Liver (tissue), 9 donors: ENCODE data around the gene SAMD8. TPM values are rescaled to one million over a fixed set of nuclear protein-coding genes. Genes with fewer than 3 reads are reported as not detected.
"Not testable (repeated sequence)": the region's sequence is repeated elsewhere in the genome, so short reads cannot be mapped to it uniquely, and the experiment has no call there.

Experiments
- DNase-seq: peaks from one replicate; pipeline ENCODE4 v3.0.0-alpha.2; 2017; ENCODE audit warnings: low spot score
- H3K27ac ChIP-seq, 2 donors: one replicate each; pipeline ENCODE4 v1.7.0; 2013; ENCODE audit warnings: inconsistent platforms in 2 of 2, low read length in 2 of 2, control low read depth in 1 of 2, low read depth in 1 of 2, mild to moderate bottlenecking in 1 of 2
- H3K27me3 ChIP-seq, 4 donors: one replicate each; pipeline versions ENCODE4 v1.6.1 to v1.7.0; 2013; ENCODE audit warnings: low read length in 3 of 4, inconsistent platforms in 1 of 4, mild to moderate bottlenecking in 1 of 4, moderate library complexity in 1 of 4; ENCODE audit not compliant: control insufficient read depth in 4 of 4, insufficient read depth in 4 of 4
- H3K36me3 ChIP-seq, 4 donors: one replicate each; pipeline versions ENCODE4 v1.6.1 to v1.7.0; 2013; ENCODE audit warnings: low read length in 3 of 4, mild to moderate bottlenecking in 3 of 4, low read depth in 1 of 4, moderate library complexity in 1 of 4; ENCODE audit not compliant: control insufficient read depth in 4 of 4, insufficient read depth in 3 of 4
- H3K4me1 ChIP-seq, 4 donors: one replicate each; pipeline versions ENCODE4 v1.6.1 to v1.7.0; 2013; ENCODE audit warnings: low read length in 3 of 4, mild to moderate bottlenecking in 3 of 4, moderate library complexity in 1 of 4; ENCODE audit not compliant: control insufficient read depth in 4 of 4, insufficient read depth in 4 of 4
- H3K4me3 ChIP-seq, 3 donors: one replicate each; pipeline versions ENCODE4 v1.6.1 to v1.7.0; 2013; ENCODE audit warnings: low read length in 3 of 3, control low read depth in 1 of 3, low read depth in 1 of 3, mild to moderate bottlenecking in 1 of 3
- H3K9ac ChIP-seq, 2 donors: one replicate each; pipeline ENCODE4 v1.7.0; 2013; ENCODE audit warnings: low read length in 2 of 2, mild to moderate bottlenecking in 2 of 2, moderate library complexity in 2 of 2, control low read depth in 1 of 2, low read depth in 1 of 2
- H3K9me3 ChIP-seq, 4 donors: one replicate each; pipeline versions ENCODE4 v1.6.1 to v1.7.0; 2013; ENCODE audit warnings: low read length in 3 of 4; ENCODE audit not compliant: control insufficient read depth in 4 of 4
- EGR1 ChIP-seq, 2 donors: IDR thresholded peaks; 2 replicates each; pipeline ENCODE4 v1.6.1; 2016 to 2018; ENCODE audit warnings: antibody characterized with exemption in 2 of 2, low read depth in 2 of 2
- FOXA1 ChIP-seq: IDR thresholded peaks from 2 replicates; pipeline ENCODE4 v1.6.1; 2016; ENCODE audit warnings: antibody characterized with exemption
- FOXA2 ChIP-seq: IDR thresholded peaks from 2 replicates; pipeline ENCODE4 v1.6.1; 2016; ENCODE audit warnings: antibody characterized with exemption
- GABPA ChIP-seq, 2 donors: IDR thresholded peaks in 1 of 2; conservative IDR thresholded peaks in 1 of 2; 2 replicates each; pipeline ENCODE4 v1.6.1; 2016; ENCODE audit warnings: antibody characterized with exemption in 2 of 2, mild to moderate bottlenecking in 1 of 2, moderate library complexity in 1 of 2
- HNF4A ChIP-seq, 2 donors: conservative IDR thresholded peaks; 2 replicates each; pipeline ENCODE4 v1.6.1; 2016; ENCODE audit warnings: antibody characterized with exemption in 2 of 2, mild to moderate bottlenecking in 2 of 2
- HNF4G ChIP-seq: IDR thresholded peaks from 2 replicates; pipeline ENCODE4 v1.6.1; 2016; ENCODE audit warnings: antibody characterized with exemption
- JUND ChIP-seq, 2 donors: IDR thresholded peaks; 2 replicates each; pipeline ENCODE4 v1.6.1; 2016; ENCODE audit warnings: antibody characterized with exemption in 2 of 2
- NR2F2 ChIP-seq: IDR thresholded peaks from 2 replicates; pipeline ENCODE4 v1.6.1; 2016; ENCODE audit warnings: antibody characterized with exemption
- RAD21 ChIP-seq, 2 donors: IDR thresholded peaks; 2 replicates each; pipeline ENCODE4 v1.6.1; 2016; ENCODE audit warnings: antibody characterized with exemption in 2 of 2, mild to moderate bottlenecking in 2 of 2
- RXRA ChIP-seq, 2 donors: IDR thresholded peaks; 2 replicates each; pipeline ENCODE4 v1.6.1; 2017 to 2018; ENCODE audit warnings: antibody characterized with exemption in 2 of 2, mild to moderate bottlenecking in 1 of 2
- SP1 ChIP-seq: IDR thresholded peaks from 2 replicates; pipeline ENCODE4 v1.6.1; 2018; ENCODE audit warnings: antibody characterized with exemption, mild to moderate bottlenecking
- TAF1 ChIP-seq: conservative IDR thresholded peaks from 2 replicates; pipeline ENCODE4 v1.6.1; 2016; ENCODE audit warnings: antibody characterized with exemption, mild to moderate bottlenecking
- YY1 ChIP-seq: IDR thresholded peaks from 2 replicates; pipeline ENCODE4 v1.6.1; 2016; ENCODE audit warnings: antibody characterized with exemption, mild to moderate bottlenecking
- WGBS: extraction: QIAGEN DNeasy Blood & Tissue Kit; methylation state at CpG from one replicate; pipeline ENCODE4 v1.1.7; 2013; 5-methylcytosine and 5-hydroxymethylcytosine counted together
- polyA plus RNA-seq, 2 donors: library from polyadenylated mRNA; stranded (reverse) in 1 of 2; unstranded in 1 of 2; fragments of 200-250 nt in 1 of 2; fragments of >200 nt in 1 of 2; fragmentation: Nextera tagmentation in 1 of 2; extraction: Ambion mirVana in 1 of 2; gene quantifications; one replicate each; pipeline versions ENCODE4 v1.2.1 to v1.2.3, GENCODE V29; 2013 to 2015
- total RNA-seq, 2 donors: library from RNA; depleted of rRNA; stranded (reverse); fragments of >200 nt; gene quantifications; one replicate each; pipeline ENCODE4 v1.2.3, GENCODE V29; 2014
- TF ChIP-seq, protein P1 (sequence below): fragments of 150-350 bp; IDR thresholded peaks from 2 replicates; pipeline ENCODE4 v1.5.1; 2017; ENCODE audit warnings: improper control_type of control experiment, low read depth, low read length; ENCODE audit not compliant: missing input control
- TF ChIP-seq, protein P2 (sequence below): IDR thresholded peaks from 2 replicates; pipeline ENCODE4 v1.6.1; 2016; ENCODE audit warnings: antibody characterized with exemption
- TF ChIP-seq, protein P3 (sequence below): IDR thresholded peaks from 2 replicates; pipeline ENCODE4 v1.6.1; 2016; ENCODE audit warnings: antibody characterized with exemption
- TF ChIP-seq, protein P4 (sequence below): IDR thresholded peaks from 2 replicates; pipeline ENCODE4 v1.6.1; 2016; ENCODE audit warnings: antibody characterized with exemption
- TF ChIP-seq, protein P5 (sequence below): IDR thresholded peaks from 2 replicates; pipeline ENCODE4 v1.6.1; 2016; ENCODE audit warnings: antibody characterized with exemption, mild to moderate bottlenecking
- donor health status: healthy.
- donor health status: healthy.
- donor health status: healthy.
- donor health status: healthy.
- donor health status: healthy.

The SAMD8 gene
- total and polyA plus RNA-seq, 4 donors, result 2.8 to 10.3 (median 4.1) TPM

DNA sequence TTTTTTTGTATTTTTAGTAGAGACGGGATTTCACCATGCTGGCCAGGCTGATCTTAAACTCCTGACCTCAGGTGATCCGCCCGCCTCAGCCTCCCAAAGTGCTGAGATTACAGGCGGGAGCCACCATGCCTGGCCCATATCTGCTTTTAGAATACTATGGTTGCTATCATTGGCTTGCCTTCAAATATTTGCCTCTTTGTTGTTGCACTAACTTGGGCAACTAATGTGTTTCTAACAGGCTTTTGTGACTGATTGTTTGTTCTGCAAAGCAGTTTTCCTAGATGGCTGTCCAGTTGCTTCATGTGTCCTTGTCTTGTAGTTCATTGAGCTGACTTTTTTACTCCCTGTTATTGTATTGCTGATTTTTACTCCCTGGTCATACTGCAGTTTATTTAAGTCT, 108.8 kb downstream of the SAMD8 start:
- Histone ChIP-seq H3K27ac (no peak overlapping the region), H3K9me3 (no peaks in the 10 kb centered on the region), H3K4me3 (no peak overlapping the region), H3K36me3 (peaks cover 23 to 78% (median 67%) of the 10 kb centered on the region in 4 donors), H3K27me3 (no peaks in the 10 kb centered on the region), H3K9ac (no peak overlapping the region), H3K4me1 (peaks cover 3 to 14% (median 6%) of the 10 kb centered on the region in 4 donors)
- WGBS, result 92% methylated on average over 4 of the region's 4 CpGs
- TF ChIP-seq, protein P1, sequence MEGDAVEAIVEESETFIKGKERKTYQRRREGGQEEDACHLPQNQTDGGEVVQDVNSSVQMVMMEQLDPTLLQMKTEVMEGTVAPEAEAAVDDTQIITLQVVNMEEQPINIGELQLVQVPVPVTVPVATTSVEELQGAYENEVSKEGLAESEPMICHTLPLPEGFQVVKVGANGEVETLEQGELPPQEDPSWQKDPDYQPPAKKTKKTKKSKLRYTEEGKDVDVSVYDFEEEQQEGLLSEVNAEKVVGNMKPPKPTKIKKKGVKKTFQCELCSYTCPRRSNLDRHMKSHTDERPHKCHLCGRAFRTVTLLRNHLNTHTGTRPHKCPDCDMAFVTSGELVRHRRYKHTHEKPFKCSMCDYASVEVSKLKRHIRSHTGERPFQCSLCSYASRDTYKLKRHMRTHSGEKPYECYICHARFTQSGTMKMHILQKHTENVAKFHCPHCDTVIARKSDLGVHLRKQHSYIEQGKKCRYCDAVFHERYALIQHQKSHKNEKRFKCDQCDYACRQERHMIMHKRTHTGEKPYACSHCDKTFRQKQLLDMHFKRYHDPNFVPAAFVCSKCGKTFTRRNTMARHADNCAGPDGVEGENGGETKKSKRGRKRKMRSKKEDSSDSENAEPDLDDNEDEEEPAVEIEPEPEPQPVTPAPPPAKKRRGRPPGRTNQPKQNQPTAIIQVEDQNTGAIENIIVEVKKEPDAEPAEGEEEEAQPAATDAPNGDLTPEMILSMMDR, result no peak
- TF ChIP-seq TAF1, result no peak
- no peak for DNase-seq

DNA sequence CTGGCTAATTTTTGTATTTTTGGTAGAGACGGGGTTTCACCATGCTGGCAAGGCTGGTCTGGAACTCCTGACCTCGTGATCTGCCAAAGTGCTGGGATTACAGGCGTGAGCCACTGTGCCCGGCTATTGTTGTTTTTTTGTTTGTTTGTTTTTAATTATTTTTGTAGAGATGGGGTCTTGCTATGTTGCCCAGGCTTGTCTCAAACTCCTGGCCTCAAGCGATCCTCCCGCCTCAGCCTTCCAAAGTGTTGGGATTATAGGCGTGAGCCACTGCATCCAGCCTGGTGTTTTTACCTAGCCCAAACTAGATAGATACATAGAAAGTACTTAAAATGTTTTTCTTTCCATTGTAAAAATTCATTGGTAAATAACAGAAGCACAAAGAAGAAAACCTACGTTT, 110.0 kb downstream of the SAMD8 start:
- H3K9me3 ChIP-seq, H3K4me3 ChIP-seq, H3K27me3 ChIP-seq, H3K9ac ChIP-seq, H3K27ac ChIP-seq, DNase-seq: not testable (repeated sequence)
- peaks cover 18 to 78% (median 61%) of the 10 kb centered on the region in 4 donors for H3K36me3 ChIP-seq
- peaks cover 5 to 18% (median 7%) of the 10 kb centered on the region in 4 donors for H3K4me1 ChIP-seq
- 97% methylated on average over 8 of the region's 8 CpGs for WGBS

DNA sequence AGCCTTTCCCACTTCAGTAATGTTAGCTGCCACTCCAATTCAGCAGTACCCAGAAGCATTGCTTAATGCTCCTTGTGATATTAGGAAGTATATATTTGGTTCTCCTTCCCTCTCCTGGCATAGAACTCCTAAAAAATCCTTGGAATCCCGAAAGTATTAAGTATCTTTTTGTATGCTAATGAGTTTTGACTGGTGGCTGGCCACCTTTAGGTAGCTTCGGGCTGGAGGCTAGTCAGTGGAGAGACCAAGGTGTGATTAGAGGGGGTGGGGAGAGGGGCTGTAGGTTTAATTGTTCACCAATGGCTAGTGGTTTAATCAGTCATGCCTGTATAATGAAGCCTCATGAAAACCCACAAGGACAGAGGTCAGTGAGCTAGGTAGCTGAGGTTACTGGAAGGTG, 112.1 kb downstream of the SAMD8 start:
- no peak for TF ChIP-seq HNF4A (conservative IDR thresholded peaks at IDR 0.05)
- TF ChIP-seq, protein P2, sequence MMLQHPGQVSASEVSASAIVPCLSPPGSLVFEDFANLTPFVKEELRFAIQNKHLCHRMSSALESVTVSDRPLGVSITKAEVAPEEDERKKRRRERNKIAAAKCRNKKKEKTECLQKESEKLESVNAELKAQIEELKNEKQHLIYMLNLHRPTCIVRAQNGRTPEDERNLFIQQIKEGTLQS, result no peak
- TF ChIP-seq YY1, result no peak
- no peak for TF ChIP-seq TAF1
- no peak for TF ChIP-seq EGR1 (IDR thresholded peaks at IDR 0.05; ENCODE audit: low read depth in 2 of 2)
- TF ChIP-seq JUND (IDR thresholded peaks at IDR 0.05), result no peak
- TF ChIP-seq SP1, result no peak
- TF ChIP-seq RXRA (IDR thresholded peaks at IDR 0.05), result no peak
- TF ChIP-seq GABPA (IDR thresholded peaks at IDR 0.05 in 1 of 2, conservative IDR thresholded peaks at IDR 0.05 in 1 of 2), result no peak
- TF ChIP-seq, protein P1, result no peak
- no peak for TF ChIP-seq NR2F2
- TF ChIP-seq, protein P3, sequence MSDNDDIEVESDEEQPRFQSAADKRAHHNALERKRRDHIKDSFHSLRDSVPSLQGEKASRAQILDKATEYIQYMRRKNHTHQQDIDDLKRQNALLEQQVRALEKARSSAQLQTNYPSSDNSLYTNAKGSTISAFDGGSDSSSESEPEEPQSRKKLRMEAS, result no peak
- TF ChIP-seq FOXA1, result no peak
- no peak for TF ChIP-seq RAD21 (IDR thresholded peaks at IDR 0.05)
- no peak for TF ChIP-seq FOXA2
- TF ChIP-seq, protein P4, sequence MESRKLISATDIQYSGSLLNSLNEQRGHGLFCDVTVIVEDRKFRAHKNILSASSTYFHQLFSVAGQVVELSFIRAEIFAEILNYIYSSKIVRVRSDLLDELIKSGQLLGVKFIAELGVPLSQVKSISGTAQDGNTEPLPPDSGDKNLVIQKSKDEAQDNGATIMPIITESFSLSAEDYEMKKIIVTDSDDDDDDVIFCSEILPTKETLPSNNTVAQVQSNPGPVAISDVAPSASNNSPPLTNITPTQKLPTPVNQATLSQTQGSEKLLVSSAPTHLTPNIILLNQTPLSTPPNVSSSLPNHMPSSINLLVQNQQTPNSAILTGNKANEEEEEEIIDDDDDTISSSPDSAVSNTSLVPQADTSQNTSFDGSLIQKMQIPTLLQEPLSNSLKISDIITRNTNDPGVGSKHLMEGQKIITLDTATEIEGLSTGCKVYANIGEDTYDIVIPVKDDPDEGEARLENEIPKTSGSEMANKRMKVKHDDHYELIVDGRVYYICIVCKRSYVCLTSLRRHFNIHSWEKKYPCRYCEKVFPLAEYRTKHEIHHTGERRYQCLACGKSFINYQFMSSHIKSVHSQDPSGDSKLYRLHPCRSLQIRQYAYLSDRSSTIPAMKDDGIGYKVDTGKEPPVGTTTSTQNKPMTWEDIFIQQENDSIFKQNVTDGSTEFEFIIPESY, result no peak
- TF ChIP-seq, protein P5, sequence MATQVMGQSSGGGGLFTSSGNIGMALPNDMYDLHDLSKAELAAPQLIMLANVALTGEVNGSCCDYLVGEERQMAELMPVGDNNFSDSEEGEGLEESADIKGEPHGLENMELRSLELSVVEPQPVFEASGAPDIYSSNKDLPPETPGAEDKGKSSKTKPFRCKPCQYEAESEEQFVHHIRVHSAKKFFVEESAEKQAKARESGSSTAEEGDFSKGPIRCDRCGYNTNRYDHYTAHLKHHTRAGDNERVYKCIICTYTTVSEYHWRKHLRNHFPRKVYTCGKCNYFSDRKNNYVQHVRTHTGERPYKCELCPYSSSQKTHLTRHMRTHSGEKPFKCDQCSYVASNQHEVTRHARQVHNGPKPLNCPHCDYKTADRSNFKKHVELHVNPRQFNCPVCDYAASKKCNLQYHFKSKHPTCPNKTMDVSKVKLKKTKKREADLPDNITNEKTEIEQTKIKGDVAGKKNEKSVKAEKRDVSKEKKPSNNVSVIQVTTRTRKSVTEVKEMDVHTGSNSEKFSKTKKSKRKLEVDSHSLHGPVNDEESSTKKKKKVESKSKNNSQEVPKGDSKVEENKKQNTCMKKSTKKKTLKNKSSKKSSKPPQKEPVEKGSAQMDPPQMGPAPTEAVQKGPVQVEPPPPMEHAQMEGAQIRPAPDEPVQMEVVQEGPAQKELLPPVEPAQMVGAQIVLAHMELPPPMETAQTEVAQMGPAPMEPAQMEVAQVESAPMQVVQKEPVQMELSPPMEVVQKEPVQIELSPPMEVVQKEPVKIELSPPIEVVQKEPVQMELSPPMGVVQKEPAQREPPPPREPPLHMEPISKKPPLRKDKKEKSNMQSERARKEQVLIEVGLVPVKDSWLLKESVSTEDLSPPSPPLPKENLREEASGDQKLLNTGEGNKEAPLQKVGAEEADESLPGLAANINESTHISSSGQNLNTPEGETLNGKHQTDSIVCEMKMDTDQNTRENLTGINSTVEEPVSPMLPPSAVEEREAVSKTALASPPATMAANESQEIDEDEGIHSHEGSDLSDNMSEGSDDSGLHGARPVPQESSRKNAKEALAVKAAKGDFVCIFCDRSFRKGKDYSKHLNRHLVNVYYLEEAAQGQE, result no peak
- TF ChIP-seq HNF4G, result no peak
- peaks cover 5 to 18% (median 7%) of the 10 kb centered on the region in 4 donors for H3K4me1 ChIP-seq
- 89% methylated on average over 2 of the region's 2 CpGs for WGBS
- no peak for DNase-seq
- no peaks in the 10 kb centered on the region for H3K27me3 ChIP-seq
- H3K9ac ChIP-seq, result no peak overlapping the region
- H3K36me3 ChIP-seq, result peaks cover 14 to 72% (median 48%) of the 10 kb centered on the region in 4 donors
- H3K27ac ChIP-seq, result no peak overlapping the region
- H3K9me3 ChIP-seq, result no peaks in the 10 kb centered on the region
- H3K4me3 ChIP-seq, result no peak overlapping the region
